Heart right ventricle (tissue), 16 donors: ENCODE results near the gene GRM7. TPM values are rescaled to one million over a fixed set of nuclear protein-coding genes. Genes with fewer than 3 reads are reported as not detected.

Experiments used
- ATAC-seq, 8 donors: fragments of 200-7000 bp; cut with Tn5 transposase; one replicate each; pipeline ENCODE4 v1.9.1; 2020; ENCODE audit warnings: mild to moderate bottlenecking in 8 of 8, moderate library complexity in 8 of 8, moderate number of reproducible peaks in 1 of 8
- DNase-seq, 2 donors: peaks; one replicate each; pipeline ENCODE4 v3.0.0-alpha.2; 2020
- H3K27ac ChIP-seq, 10 donors: fragments of 200-600 bp; sonication (generic) in 2 of 10; one replicate each; pipeline versions ENCODE4 v1.5.0 to v1.8.0; 2020 to 2022; ENCODE audit warnings: mild to moderate bottlenecking in 3 of 10
- H3K27me3 ChIP-seq, 7 donors: fragments of 200-600 bp; one replicate each; pipeline ENCODE4 v1.8.0; 2021 to 2022; ENCODE audit warnings: mild to moderate bottlenecking in 2 of 7
- H3K36me3 ChIP-seq, 9 donors: fragments of 200-600 bp; sonication (generic) in 1 of 9; one replicate each; pipeline versions ENCODE4 v1.5.0 to v1.8.0; 2020 to 2022; ENCODE audit warnings: mild to moderate bottlenecking in 2 of 9
- H3K4me1 ChIP-seq, 9 donors: fragments of 200-600 bp; sonication (generic) in 1 of 9; one replicate each; pipeline versions ENCODE4 v1.5.0 to v1.8.0; 2020 to 2022; ENCODE audit warnings: mild to moderate bottlenecking in 4 of 9
- H3K4me3 ChIP-seq, 10 donors: fragments of 200-600 bp; sonication (generic) in 2 of 10; one replicate each; pipeline versions ENCODE4 v1.5.0 to v1.8.0; 2020 to 2022; ENCODE audit warnings: mild to moderate bottlenecking in 7 of 10, moderate library complexity in 2 of 10
- H3K9me3 ChIP-seq, 11 donors: fragments of 200-600 bp in 10 of 11; sonication (generic) in 2 of 11; one replicate each; pipeline versions ENCODE4 v1.5.0 to v1.8.0; 2013 to 2022; ENCODE audit warnings: mild to moderate bottlenecking in 2 of 11, control low read depth in 1 of 11, moderate library complexity in 1 of 11
- CTCF ChIP-seq, 9 donors: fragments of 200-600 bp; sonication (generic) in 2 of 9; IDR thresholded peaks; one replicate each; pipeline versions ENCODE4 v1.5.0 to v1.8.0; 2021 to 2022; ENCODE audit warnings: antibody characterized with exemption in 9 of 9, mild to moderate bottlenecking in 5 of 9, moderate library complexity in 1 of 9
- WGBS, 2 donors: extraction: QIAGEN DNeasy Blood & Tissue Kit; methylation state at CpG; one replicate each; pipeline ENCODE4 v1.1.7; 2013; ENCODE audit warnings: inconsistent platforms in 1 of 2; 5-methylcytosine and 5-hydroxymethylcytosine counted together
- intact Hi-C, 10 donors: fragments of 100-400 bp; cut with DNase I; formaldehyde crosslinking; loops; one replicate each; pipeline versions ENCODE4 v1.11.1 to v1.14.2; 2022
- polyA plus RNA-seq, 2 donors: library from polyadenylated mRNA; stranded (reverse); fragments of 200-250 nt; gene quantifications; one replicate each; pipeline ENCODE4 v1.2.3, GENCODE V29; 2013
- total RNA-seq, 10 donors: library from RNA; stranded (reverse); fragmentation: NEBNext Ultra II Directional in 3 of 10; extraction: Animal tissue kit (Norgen Biotek cat#: 25700) in 3 of 10; gene quantifications; one replicate each; pipeline versions ENCODE4 v1.2.1 to v1.2.4, GENCODE V29; 2021 to 2023
- donor health status: Arrhythmogenic right ventricular cardiomyopathy.
- donor health status: ischemic (EF 13 %, LVEDD 7.1; RV severe dilation, severe dysfunction).
- donor health status: healthy with polysubstance abuse.
- donor health status: DM: no; HTN: yes; CAD: no.
- donor health status: DM: no; HTN: no; CAD: no.
- donor health status: ischemic (EF 25% LVEDD 6.9; RV normal size, moderate dysfunction).
- donor health status: ischemic (EF 25% LVEDD 5.7; RV mildly dilated, moderate dysfunction).
- donor health status: healthy.
- donor health status: DM: yes; HTN: yes; CAD: no.
- donor health status: Ischemic cardiomyopathy.
- donor health status: ischemic (EF 35%, LVEDD 5.7; RV mildly dilated, moderate dysfunction).
- donor health status: nonischemic (EF 11% LVEDD 7.7; RV severe dilation, severe dysfunction).
- donor health status: DM: yes; HTN: yes; CAD: no.
- donor health status: PGD.
- donor health status: ischemic (EF 29% LVEDD 5.4; RV normal size, mild dysfunction).
- donor health status: nonischemic (EF 23%, LVEDD 6.1; RV moderate dilation, normal function).

Gene GRM7
- total and polyA plus RNA-seq, 12 donors = not detected

DNA sequence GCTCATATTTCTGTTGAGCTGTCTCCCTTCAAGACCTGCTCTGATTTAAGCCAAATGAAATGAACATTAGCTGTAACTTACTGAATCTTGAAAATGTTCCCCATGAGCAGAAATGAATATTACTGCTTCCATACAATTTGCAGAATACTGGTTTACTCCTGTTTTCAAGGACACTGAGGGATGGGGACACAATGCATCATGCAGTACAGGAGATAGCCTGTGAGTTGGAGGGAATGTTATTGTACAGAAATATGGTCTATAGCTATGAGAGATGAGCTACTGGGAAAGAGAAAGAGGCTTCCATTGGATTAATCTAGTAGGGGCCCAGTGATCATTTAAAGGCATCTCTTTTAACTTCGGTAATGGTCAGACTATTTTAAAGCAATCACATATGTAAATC lies 798.2 kb downstream of the GRM7 start:
- 82 to 91% methylated on average over 1 of the region's 1 CpG for WGBS, 2 donors
- no peak for TF ChIP-seq CTCF (IDR thresholded peaks at IDR 0.05)

GRCh38 chr3:7663771-7664170 lies 802.9 kb downstream of the GRM7 start:
- Histone ChIP-seq H3K9me3 (no peaks in the 10 kb centered on the region), H3K36me3 (no peaks in the 10 kb centered on the region), H3K4me1 (no peaks in the 10 kb centered on the region), H3K4me3 (no peak overlapping the region), H3K27ac (no peak overlapping the region), H3K27me3 (no peaks in the 10 kb centered on the region)
- no peak for TF ChIP-seq CTCF (IDR thresholded peaks at IDR 0.05)
- DNase-seq = no peak
- ATAC-seq = no peak
- intact Hi-C loops = no loop called here
- WGBS, 2 donors = 85 to 86% methylated on average over 4 of the region's 4 CpGs

More for the DNA sequence above, 798.2 kb downstream of the GRM7 start:
- no peak overlapping the region for H3K4me3 ChIP-seq
- no peak overlapping the region for H3K27ac ChIP-seq
- no peaks in the 10 kb centered on the region for H3K9me3 ChIP-seq
- DNase-seq = no peak
- H3K36me3 ChIP-seq = no peaks in the 10 kb centered on the region
- peaks cover 0 to 10% (median 0%) of the 10 kb centered on the region in 9 donors for H3K4me1 ChIP-seq
- ATAC-seq = no peak
- H3K27me3 ChIP-seq = no peaks in the 10 kb centered on the region
- intact Hi-C loops = no loop called here

GRCh38 chr3:7667774-7668173 lies 806.9 kb downstream of the GRM7 start:
- DNase-seq (no peak), ATAC-seq (no peak)
- H3K4me1 ChIP-seq = no peaks in the 10 kb centered on the region
- 43 to 78% methylated on average over 1 of the region's 1 CpG for WGBS, 2 donors
- H3K9me3 ChIP-seq = no peaks in the 10 kb centered on the region
- no peaks in the 10 kb centered on the region for H3K27me3 ChIP-seq
- H3K4me3 ChIP-seq = no peak overlapping the region
- no peaks in the 10 kb centered on the region for H3K36me3 ChIP-seq
- H3K27ac ChIP-seq = no peak overlapping the region
- intact Hi-C loops = no loop called here
- no peak for TF ChIP-seq CTCF (IDR thresholded peaks at IDR 0.05)

- ATAC-seq = no peak
- Histone ChIP-seq H3K36me3 (no peaks in the 10 kb centered on the region), H3K27me3 (no peaks in the 10 kb centered on the region), H3K27ac (no peak overlapping the region), H3K4me1 (no peaks in the 10 kb centered on the region), H3K9me3 (no peaks in the 10 kb centered on the region), H3K4me3 (no peak overlapping the region)
- DNase-seq = no peak
- intact Hi-C loops = no loop called here
- WGBS, 2 donors = 71 to 84% methylated on average over 3 of the region's 3 CpGs
- no peak for TF ChIP-seq CTCF (IDR thresholded peaks at IDR 0.05)
Measured at GRCh38 chr3:7669641-7670040, 808.7 kb downstream of the GRM7 start.
